GM10266 (cell line): ENCODE measurements around the gene FAM131B.
"Not testable (repeated sequence)": the region's sequence is repeated elsewhere in the genome, so short reads cannot be mapped to it uniquely, and the experiment has no call there.

Experiments
- DNase-seq: peaks from one replicate; pipeline ENCODE4 v3.0.0; 2012; ENCODE audit errors: extremely low spot score
- TF ChIP-seq, protein P1 (sequence below): IDR thresholded peaks from 2 replicates; pipeline ENCODE4 v1.5.1; 2012; ENCODE audit warnings: mild to moderate bottlenecking, low read depth; ENCODE audit not compliant: control insufficient read depth, insufficient read depth; ENCODE audit errors: missing control alignments

FAM131B gene

DNA sequence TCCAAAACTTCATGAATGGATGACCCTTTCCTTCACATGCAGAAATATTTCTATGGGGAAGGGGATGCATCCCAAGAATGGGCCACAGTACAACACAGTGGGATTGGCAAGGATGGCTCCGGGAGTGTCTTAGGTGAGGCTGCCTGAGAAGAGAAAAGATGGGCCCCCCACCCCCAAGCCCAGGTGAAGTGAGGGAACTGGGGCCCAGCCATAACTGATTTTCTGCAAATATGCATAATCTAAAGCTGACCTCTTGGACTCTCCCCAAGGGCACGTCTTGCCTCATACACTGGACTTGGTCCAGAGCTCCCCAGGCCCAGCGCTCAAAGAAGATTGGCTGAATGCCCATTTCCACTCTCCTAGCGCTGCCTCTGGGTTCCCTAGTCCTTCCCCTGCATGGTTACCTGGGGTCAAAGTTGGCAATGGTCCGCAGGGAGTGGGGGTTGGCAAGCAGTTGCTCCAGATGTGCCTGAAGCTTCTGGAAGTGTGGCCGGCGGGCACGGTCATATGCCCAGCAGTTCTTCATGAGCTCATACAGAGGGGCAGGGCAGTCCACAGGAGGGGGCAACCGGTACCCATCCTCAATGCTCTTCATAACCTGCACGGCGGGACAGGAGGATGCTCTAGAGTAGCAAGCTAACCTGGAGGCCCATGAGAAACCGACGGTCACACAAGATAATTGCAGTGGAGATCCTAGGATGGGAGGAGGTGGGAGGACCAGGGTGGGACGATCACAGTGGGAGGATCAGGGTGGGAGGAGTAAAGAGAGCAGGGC, 30.9 kb upstream of the FAM131B start:
- no peak for DNase-seq
- TF ChIP-seq, protein P1, sequence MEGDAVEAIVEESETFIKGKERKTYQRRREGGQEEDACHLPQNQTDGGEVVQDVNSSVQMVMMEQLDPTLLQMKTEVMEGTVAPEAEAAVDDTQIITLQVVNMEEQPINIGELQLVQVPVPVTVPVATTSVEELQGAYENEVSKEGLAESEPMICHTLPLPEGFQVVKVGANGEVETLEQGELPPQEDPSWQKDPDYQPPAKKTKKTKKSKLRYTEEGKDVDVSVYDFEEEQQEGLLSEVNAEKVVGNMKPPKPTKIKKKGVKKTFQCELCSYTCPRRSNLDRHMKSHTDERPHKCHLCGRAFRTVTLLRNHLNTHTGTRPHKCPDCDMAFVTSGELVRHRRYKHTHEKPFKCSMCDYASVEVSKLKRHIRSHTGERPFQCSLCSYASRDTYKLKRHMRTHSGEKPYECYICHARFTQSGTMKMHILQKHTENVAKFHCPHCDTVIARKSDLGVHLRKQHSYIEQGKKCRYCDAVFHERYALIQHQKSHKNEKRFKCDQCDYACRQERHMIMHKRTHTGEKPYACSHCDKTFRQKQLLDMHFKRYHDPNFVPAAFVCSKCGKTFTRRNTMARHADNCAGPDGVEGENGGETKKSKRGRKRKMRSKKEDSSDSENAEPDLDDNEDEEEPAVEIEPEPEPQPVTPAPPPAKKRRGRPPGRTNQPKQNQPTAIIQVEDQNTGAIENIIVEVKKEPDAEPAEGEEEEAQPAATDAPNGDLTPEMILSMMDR = no peak

DNA sequence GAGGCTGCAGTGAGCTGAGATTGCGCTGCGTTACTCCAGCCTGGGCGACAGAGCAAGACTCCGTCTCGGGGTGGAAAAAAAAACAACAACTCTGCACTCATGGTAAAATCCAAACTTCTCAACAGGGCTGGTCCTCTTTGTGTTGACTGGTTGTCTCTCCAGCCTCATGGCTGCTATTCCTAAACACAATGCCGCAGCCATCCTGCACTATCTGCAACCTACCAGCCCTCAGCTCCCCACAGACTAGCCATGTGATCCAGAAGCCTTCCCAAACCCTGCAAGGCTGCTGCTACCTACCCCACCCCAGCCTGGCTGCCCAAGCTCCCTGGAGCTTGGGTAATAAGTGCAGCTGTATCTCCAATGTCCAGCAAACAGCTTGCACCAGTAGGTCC, 30.4 kb upstream of the FAM131B start:
- DNase-seq = no peak
- TF ChIP-seq, protein P1 = no peak

DNA sequence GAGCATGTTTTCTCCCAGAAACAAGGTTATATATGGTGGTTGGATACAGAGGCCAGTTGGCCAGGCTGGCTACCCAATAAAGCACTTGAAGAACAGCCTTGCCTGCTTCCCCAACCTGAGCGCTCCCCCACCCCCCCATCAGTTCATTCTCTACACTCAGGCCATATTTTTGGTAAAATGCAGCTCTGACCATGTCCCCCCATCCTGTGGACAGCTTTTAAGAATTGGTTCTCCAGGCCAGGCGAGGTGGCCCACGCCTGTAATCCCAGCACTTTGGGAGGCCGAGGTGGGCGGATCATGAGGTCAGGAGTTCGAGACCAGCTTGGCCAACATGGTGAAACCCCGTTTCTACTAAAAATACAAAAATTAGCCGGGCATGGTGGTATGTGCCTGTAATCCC, 29.9 kb upstream of the FAM131B start:
- DNase-seq = not testable (repeated sequence)

DNA sequence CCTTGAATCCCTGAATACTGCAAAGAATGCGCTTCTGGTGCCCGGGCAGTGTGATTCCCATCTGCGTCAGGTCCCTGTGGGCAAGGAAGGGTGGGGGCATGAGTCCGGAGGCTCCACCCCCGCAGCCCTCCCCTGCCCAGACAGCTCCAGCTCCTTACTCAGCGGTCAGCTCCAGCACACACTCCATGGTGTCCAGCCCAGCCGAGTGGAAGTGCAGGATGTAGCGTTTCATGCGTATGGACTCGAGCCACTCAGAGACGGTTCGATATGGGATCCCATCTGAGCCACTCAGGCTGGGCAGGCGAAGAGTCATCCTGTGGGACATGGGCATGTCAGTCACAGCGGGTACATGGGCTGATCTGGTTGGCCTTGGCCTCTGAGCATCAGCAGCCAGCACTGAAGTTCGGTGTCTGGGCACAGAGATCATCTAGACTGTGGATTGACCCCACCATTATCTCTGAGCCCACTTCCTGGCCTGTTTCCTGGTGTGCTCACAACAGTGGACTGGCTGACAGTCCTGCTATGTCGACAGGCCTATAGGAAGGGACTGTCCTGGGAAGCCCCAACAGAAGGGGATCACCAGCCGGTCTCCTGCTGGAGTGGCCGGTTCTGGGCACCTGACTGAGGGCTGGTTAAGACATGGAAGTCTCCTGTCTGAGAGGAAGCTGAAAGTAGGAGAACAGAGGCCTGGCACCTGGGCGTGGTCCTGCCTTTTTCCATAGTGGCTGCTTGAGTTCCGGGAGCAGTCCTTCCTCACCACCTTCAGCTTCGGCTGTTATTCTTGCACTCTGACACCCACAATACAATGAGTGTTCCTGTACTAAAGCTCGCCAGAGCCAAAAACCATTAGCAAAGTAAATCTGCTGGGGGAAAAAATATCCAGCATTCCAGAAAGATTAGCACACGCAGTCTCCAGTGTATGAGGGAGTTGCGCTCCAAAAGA, 29.2 kb upstream of the FAM131B start:
- TF ChIP-seq, protein P1 = no peak
- no peak for DNase-seq

DNA sequence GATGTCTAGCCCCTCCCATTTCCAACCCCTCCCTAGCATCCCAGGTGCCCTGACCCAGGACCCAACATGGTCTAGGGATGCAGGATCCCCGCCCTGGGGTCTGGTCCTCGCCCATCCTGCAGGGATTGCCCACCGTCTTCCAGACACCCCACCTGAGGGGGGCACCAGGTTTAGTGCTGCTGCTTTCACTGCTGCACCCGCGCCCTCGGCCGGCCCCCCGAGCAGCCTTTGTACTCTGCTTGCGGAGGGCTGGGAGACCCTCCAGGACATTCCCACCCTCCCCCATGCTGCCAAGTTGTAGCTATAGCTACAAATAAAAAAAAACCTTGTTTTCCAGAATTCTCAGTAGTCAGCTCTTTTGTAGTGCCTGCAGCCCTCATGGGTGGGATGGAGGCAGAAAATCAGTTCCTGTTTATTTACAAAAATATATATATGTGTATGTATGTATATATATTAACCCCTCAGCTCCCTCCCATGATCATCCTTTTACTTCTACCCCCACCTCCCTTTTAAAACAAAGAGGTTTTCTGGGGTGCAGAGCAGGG, 28.3 kb upstream of the FAM131B start:
- TF ChIP-seq, protein P1 = no peak
- DNase-seq = no peak

DNA sequence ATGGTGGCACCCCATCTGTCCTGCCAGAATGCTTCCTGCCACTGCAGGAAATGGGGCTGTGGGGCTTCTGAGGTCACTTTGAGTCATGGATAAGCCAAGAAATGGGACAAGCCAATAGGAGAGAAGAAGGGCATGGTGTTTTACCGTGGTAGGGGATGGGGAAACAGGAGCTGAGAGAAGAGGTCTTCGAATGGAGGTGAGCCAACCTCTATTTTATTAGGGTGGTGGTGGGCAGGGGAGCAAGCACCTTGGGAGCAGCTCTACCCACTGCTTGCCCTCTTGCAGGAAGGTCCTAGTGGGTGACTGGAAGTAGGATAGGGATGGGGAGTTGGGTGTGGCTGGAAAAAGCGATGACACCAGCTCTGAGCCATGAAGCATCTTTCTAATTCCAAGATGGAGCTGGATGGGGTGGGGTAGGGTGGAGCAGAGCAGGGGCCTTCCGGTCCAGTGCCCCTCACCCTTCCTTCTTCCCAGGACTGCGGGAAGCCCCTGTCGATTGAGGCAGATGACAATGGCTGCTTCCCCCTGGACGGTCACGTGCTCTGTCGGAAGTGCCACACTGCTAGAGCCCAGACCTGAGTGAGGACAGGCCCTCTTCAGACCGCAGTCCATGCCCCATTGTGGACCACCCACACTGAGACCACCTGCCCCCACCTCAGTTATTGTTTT, 27.7 kb upstream of the FAM131B start:
- TF ChIP-seq, protein P1 = no peak
- DNase-seq = no peak
